ENCODE data around the gene NDE1. TPM values are rescaled to one million over a fixed set of nuclear protein-coding genes. Genes with fewer than 3 reads are reported as not detected.

The NDE1 gene
- total and polyA plus RNA-seq, 8 donors = 3.3 to 13.2 (median 5.9) TPM

DNA sequence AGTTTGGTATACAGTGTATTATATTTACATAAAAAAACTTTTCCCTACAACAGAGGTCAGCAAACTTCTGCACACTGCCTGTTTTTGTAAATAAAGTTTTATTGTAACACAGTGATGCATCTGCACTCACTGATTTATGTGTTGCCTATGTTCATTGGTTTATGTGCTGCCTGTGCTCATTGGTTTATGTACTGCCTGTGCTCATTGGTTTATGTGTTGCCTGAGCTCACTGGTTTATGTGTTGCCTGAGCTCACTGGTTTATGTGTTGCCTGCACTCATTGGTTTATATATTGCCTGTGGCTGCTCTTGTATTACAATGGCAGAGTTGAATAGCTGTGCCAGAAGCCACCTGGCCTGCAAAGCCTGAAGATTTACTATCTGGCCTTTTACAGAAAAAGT, 125.2 kb downstream of the NDE1 start:
- Histone ChIP-seq H3K27ac (no peak overlapping the region), H3K36me3 (no peaks in the 10 kb centered on the region), H3K27me3 (no peaks in the 10 kb centered on the region), H3K4me3 (no peak overlapping the region), H3K9me3 (no peaks in the 10 kb centered on the region), H3K4me1 (no peaks in the 10 kb centered on the region)
- intact Hi-C loops (cut with DNase I) = loop anchor here in 1 of 3 donors (10.0 kb wide), 2 partner anchors 50 to 370 kb away; no protein-coding TSS in a partner anchor
- DNase-seq = no peak
- ATAC-seq = no peak
- no peak for FAIRE-seq
- TF ChIP-seq, protein P1, sequence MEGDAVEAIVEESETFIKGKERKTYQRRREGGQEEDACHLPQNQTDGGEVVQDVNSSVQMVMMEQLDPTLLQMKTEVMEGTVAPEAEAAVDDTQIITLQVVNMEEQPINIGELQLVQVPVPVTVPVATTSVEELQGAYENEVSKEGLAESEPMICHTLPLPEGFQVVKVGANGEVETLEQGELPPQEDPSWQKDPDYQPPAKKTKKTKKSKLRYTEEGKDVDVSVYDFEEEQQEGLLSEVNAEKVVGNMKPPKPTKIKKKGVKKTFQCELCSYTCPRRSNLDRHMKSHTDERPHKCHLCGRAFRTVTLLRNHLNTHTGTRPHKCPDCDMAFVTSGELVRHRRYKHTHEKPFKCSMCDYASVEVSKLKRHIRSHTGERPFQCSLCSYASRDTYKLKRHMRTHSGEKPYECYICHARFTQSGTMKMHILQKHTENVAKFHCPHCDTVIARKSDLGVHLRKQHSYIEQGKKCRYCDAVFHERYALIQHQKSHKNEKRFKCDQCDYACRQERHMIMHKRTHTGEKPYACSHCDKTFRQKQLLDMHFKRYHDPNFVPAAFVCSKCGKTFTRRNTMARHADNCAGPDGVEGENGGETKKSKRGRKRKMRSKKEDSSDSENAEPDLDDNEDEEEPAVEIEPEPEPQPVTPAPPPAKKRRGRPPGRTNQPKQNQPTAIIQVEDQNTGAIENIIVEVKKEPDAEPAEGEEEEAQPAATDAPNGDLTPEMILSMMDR (IDR thresholded peaks at IDR 0.05) = no peak

DNA sequence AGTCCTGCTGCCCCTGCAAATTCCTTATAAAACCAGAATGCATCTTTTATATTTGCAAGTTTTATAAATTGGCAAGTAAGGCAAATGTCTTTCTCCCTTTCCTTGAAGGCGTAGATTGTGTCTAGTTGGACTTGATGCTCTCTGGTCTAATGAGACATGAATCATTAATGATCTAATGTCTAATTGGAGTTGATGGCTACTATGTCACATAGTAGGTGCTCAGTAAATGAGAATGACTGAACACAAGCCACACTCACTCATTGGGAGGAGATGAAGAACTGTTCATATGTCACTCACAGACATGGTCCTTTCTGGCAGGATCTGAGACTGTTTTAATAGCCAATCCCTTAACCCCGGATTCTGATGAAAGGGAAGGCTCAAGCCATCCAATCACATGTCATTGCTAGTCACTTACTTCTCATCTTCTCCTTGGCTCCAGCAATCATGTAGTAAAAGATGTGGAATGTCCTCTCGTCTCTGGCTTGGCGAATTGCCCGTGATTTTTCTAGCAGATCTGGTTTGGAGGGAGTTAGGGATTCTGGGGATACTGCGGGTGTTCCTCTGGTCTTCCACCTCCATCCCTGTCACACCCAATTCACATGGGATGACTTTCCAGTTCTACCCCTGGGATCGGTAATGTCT, 125.7 kb downstream of the NDE1 start:
- Histone ChIP-seq H3K36me3 (no peaks in the 10 kb centered on the region), H3K9me3 (no peaks in the 10 kb centered on the region), H3K4me3 (no peak overlapping the region), H3K27me3 (no peaks in the 10 kb centered on the region), H3K27ac (no peak overlapping the region), H3K4me1 (no peaks in the 10 kb centered on the region)
- FAIRE-seq (no peak), ATAC-seq (no peak), DNase-seq (no peak)
- WGBS, 2 donors = 55 to 69% methylated on average over 7 of the region's 7 CpGs
- TF ChIP-seq, protein P1 (IDR thresholded peaks at IDR 0.05) = no peak
- intact Hi-C loops (cut with DNase I) = loop anchor here in 1 of 3 donors (10.0 kb wide), 2 partner anchors 49 to 369 kb away; no protein-coding TSS in a partner anchor

Other genes with a start within 250 kb of the NDE1 start
- 10 to 100 TPM; 16.0 to 21.7 (median 17.5) TPM for gene BMERB1, start 215.7 kb upstream of the NDE1 start, total RNA-seq
- 10 to 100 TPM; 10.3 to 20.9 TPM for gene BMERB1, start 215.7 kb upstream of the NDE1 start, polyA plus RNA-seq
- gene MARF1, start 7.1 kb upstream of the NDE1 start, total RNA-seq = 10 to 100 TPM; 31.7 to 65.3 (median 45.4) TPM
- gene MARF1, start 7.1 kb upstream of the NDE1 start, polyA plus RNA-seq = 10 to 100 TPM; 17.3 to 20.6 TPM
- 1 to 10 TPM; 1.6 to 8.5 (median 3.2) TPM for gene MYH11, start 206.8 kb downstream of the NDE1 start, total RNA-seq
- gene MYH11, start 206.8 kb downstream of the NDE1 start, polyA plus RNA-seq = 10 to 100 TPM; 12.2 to 24.7 TPM
- gene CEP20, start 238.4 kb downstream of the NDE1 start, total RNA-seq = 10 to 100 TPM; 15.0 to 21.3 (median 17.7) TPM
- 10 to 100 TPM in 1 of 2 donors, 1 to 10 TPM in 1; 8.6 to 18.3 TPM for gene CEP20, start 238.4 kb downstream of the NDE1 start, polyA plus RNA-seq